Measurements from ENCODE around the gene PHF21A. TPM values are rescaled to one million over a fixed set of nuclear protein-coding genes. Genes with fewer than 3 reads are reported as not detected.
"Not testable (repeated sequence)": the region's sequence is repeated elsewhere in the genome, so short reads cannot be mapped to it uniquely, and the experiment has no call there.

PHF21A gene
- total RNA-seq, 2 experiments from 2014 or later: 23.1 to 56.1 TPM

- CTCF ChIA-PET (ENCODE audit: unreplicated experiment): no interaction called here
- no peaks in the 10 kb centered on the region for H3K36me3 ChIP-seq (ENCODE audit: insufficient read depth, low read length)
- H4K20me1 ChIP-seq (ENCODE audit: insufficient read depth, low read length): no peaks in the 10 kb centered on the region
- no peak for DNase-seq (ENCODE audit: low spot score)
- H3K4me2 ChIP-seq (ENCODE audit: low read length): no peak overlapping the region
- no peaks in the 10 kb centered on the region for H3K9me3 ChIP-seq (ENCODE audit: low read length)
- TF ChIP-seq EZH2phosphoT487 (IDR thresholded peaks at IDR 0.05; ENCODE audit: borderline replicate concordance, low read depth, low read length) (no peak), CTCF (conservative IDR thresholded peaks at IDR 0.05; ENCODE audit: low read length) (no peak)
- POLR2A ChIA-PET: interaction anchor here (0.6 to 1.4 kb wide), 3 partner anchors 11 to 499 kb away, joined by 3 read pairs; no protein-coding TSS in a partner anchor
- no peaks in the 10 kb centered on the region for H3K79me2 ChIP-seq (ENCODE audit: insufficient read depth, low read depth, low read length)
- no peaks in the 10 kb centered on the region for H3K4me1 ChIP-seq (ENCODE audit: insufficient read depth, low read length, poor library complexity, severe bottlenecking)
- BruUV-seq (replicated peaks): no TSS peak
- no peaks in the 10 kb centered on the region for H3K9me2 ChIP-seq (ENCODE audit: insufficient read depth, low read length)
- no peak overlapping the region for H3K27ac ChIP-seq (ENCODE audit: low read depth, low read length, poor library complexity, severe bottlenecking)
- intact Hi-C loops (cut with micrococcal nuclease; ENCODE audit: unreplicated experiment): no loop called here
- no peak overlapping the region for H2AFZ ChIP-seq (ENCODE audit: low read length)
- no peak overlapping the region for H3K4me3 ChIP-seq (ENCODE audit: low read depth, low read length, poor library complexity, severe bottlenecking)
Measured at GRCh38 chr11:46018651-46019050, 102.6 kb downstream of the PHF21A start.

- intact Hi-C loops (cut with micrococcal nuclease; ENCODE audit: unreplicated experiment): no loop called here
- ChIA-PET POLR2A (no interaction called here), CTCF (ENCODE audit: unreplicated experiment) (no interaction called here)
- Histone ChIP-seq H3K27ac (ENCODE audit: low read depth, low read length, poor library complexity, severe bottlenecking) (no peak overlapping the region), H3K36me3 (ENCODE audit: insufficient read depth, low read length) (no peaks in the 10 kb centered on the region), H3K9me2 (ENCODE audit: insufficient read depth, low read length) (no peaks in the 10 kb centered on the region), H3K79me2 (ENCODE audit: insufficient read depth, low read depth, low read length) (no peaks in the 10 kb centered on the region), H4K20me1 (ENCODE audit: insufficient read depth, low read length) (no peaks in the 10 kb centered on the region), H3K4me1 (ENCODE audit: insufficient read depth, low read length, poor library complexity, severe bottlenecking) (no peaks in the 10 kb centered on the region), H3K4me3 (ENCODE audit: low read depth, low read length, poor library complexity, severe bottlenecking) (no peak overlapping the region), H3K9me3 (ENCODE audit: low read length) (no peaks in the 10 kb centered on the region), H2AFZ (ENCODE audit: low read length) (no peak overlapping the region), H3K4me2 (ENCODE audit: low read length) (no peak overlapping the region)
- no peak for DNase-seq (ENCODE audit: low spot score)
- TF ChIP-seq EZH2phosphoT487 (IDR thresholded peaks at IDR 0.05; ENCODE audit: borderline replicate concordance, low read depth, low read length) (no peak), CTCF (conservative IDR thresholded peaks at IDR 0.05; ENCODE audit: low read length) (no peak)
- BruUV-seq (replicated peaks): no TSS peak
Measured at GRCh38 chr11:46017341-46017740, 103.9 kb downstream of the PHF21A start.

GRCh38 chr11:46015941-46016340, 105.3 kb downstream of the PHF21A start:
- no peak overlapping the region for H3K4me2 ChIP-seq (ENCODE audit: low read length)
- ChIA-PET CTCF (ENCODE audit: unreplicated experiment) (no interaction called here), POLR2A (no interaction called here)
- H3K4me3 ChIP-seq (ENCODE audit: low read depth, low read length, poor library complexity, severe bottlenecking): no peak overlapping the region
- H3K9me3 ChIP-seq (ENCODE audit: low read length): no peaks in the 10 kb centered on the region
- H3K9me2 ChIP-seq (ENCODE audit: insufficient read depth, low read length): no peaks in the 10 kb centered on the region
- no peaks in the 10 kb centered on the region for H3K36me3 ChIP-seq (ENCODE audit: insufficient read depth, low read length)
- H2AFZ ChIP-seq (ENCODE audit: low read length): no peak overlapping the region
- H4K20me1 ChIP-seq (ENCODE audit: insufficient read depth, low read length): no peaks in the 10 kb centered on the region
- no peaks in the 10 kb centered on the region for H3K79me2 ChIP-seq (ENCODE audit: insufficient read depth, low read depth, low read length)
- no peaks in the 10 kb centered on the region for H3K4me1 ChIP-seq (ENCODE audit: insufficient read depth, low read length, poor library complexity, severe bottlenecking)
- TF ChIP-seq EZH2phosphoT487 (IDR thresholded peaks at IDR 0.05; ENCODE audit: borderline replicate concordance, low read depth, low read length): no peak
- DNase-seq (ENCODE audit: low spot score): no peak
- BruUV-seq (replicated peaks): no TSS peak
- H3K27ac ChIP-seq (ENCODE audit: low read depth, low read length, poor library complexity, severe bottlenecking): no peak overlapping the region
- intact Hi-C loops (cut with micrococcal nuclease; ENCODE audit: unreplicated experiment): no loop called here

GRCh38 chr11:46014168-46014567, 107.1 kb downstream of the PHF21A start:
- POLR2A ChIA-PET; DNase-seq (ENCODE audit: low spot score); H2AFZ ChIP-seq (ENCODE audit: low read length); H3K79me2 ChIP-seq (ENCODE audit: insufficient read depth, low read depth, low read length); H4K20me1 ChIP-seq (ENCODE audit: insufficient read depth, low read length); H3K36me3 ChIP-seq (ENCODE audit: insufficient read depth, low read length); H3K4me1 ChIP-seq (ENCODE audit: insufficient read depth, low read length, poor library complexity, severe bottlenecking); H3K9me2 ChIP-seq (ENCODE audit: insufficient read depth, low read length); H3K4me2 ChIP-seq (ENCODE audit: low read length); H3K9me3 ChIP-seq (ENCODE audit: low read length); CTCF ChIA-PET (ENCODE audit: unreplicated experiment); H3K4me3 ChIP-seq (ENCODE audit: low read depth, low read length, poor library complexity, severe bottlenecking); BruUV-seq (replicated peaks); intact Hi-C loops (cut with micrococcal nuclease; ENCODE audit: unreplicated experiment); H3K27ac ChIP-seq (ENCODE audit: low read depth, low read length, poor library complexity, severe bottlenecking): not testable (repeated sequence)
